OCI-LY1 (cell line): ENCODE results near the gene KLHL2.

ENCODE experiments used
- EZH2 ChIP-seq: fragments of 200-600 bp; sonication (generic), shearing (Covaris generic); IDR thresholded peaks from 2 replicates; pipeline ENCODE4 v1.8.0; 2017; ENCODE audit warnings: borderline replicate concordance, mixed run types, mild to moderate bottlenecking, antibody characterized with exemption, low read length, moderate library complexity, mixed read lengths
- TF ChIP-seq, protein P1 (sequence below): fragments of 200-600 bp; sonication (generic), shearing (Covaris generic); IDR thresholded peaks from 2 replicates; pipeline ENCODE4 v1.5.1; 2017; ENCODE audit warnings: mild to moderate bottlenecking, antibody characterized with exemption, low read length, moderate library complexity, mixed read lengths

DNA sequence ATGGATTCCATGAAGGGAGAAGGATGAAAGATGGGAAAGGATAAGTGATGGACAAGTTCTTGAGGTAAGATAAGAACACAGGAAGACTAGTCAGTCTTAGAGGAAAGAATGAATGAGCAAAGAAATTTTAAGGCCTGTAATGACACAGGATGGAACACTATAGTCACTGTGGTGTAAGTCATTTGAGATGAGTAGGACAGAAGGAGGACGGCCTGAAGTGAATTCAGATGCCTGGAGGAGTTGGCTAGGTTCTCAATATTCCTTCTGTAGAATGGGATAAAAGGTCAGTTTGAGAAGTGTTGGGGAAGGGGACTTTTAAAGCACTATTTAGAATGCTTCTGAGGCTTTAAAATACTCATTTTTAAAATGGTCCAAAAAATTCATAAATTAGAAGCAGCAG lies 124.0 kb downstream of the KLHL2 start:
- TF ChIP-seq, protein P1, sequence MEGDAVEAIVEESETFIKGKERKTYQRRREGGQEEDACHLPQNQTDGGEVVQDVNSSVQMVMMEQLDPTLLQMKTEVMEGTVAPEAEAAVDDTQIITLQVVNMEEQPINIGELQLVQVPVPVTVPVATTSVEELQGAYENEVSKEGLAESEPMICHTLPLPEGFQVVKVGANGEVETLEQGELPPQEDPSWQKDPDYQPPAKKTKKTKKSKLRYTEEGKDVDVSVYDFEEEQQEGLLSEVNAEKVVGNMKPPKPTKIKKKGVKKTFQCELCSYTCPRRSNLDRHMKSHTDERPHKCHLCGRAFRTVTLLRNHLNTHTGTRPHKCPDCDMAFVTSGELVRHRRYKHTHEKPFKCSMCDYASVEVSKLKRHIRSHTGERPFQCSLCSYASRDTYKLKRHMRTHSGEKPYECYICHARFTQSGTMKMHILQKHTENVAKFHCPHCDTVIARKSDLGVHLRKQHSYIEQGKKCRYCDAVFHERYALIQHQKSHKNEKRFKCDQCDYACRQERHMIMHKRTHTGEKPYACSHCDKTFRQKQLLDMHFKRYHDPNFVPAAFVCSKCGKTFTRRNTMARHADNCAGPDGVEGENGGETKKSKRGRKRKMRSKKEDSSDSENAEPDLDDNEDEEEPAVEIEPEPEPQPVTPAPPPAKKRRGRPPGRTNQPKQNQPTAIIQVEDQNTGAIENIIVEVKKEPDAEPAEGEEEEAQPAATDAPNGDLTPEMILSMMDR, result no peak; the same call in 1 of the 2 replicates
- TF ChIP-seq EZH2, result no peak
